ENCODE results near the gene DPEP2NB.
"Not testable (repeated sequence)": the region's sequence is repeated elsewhere in the genome, so short reads cannot be mapped to it uniquely, and the experiment has no call there.

DPEP2NB gene

GRCh38 chr16:68035227-68035626 is 19.5 kb upstream of the DPEP2NB start:
- TF ChIP-seq CTCF (conservative IDR thresholded peaks at IDR 0.05; ENCODE audit: control insufficient read depth, insufficient read depth, low read depth, low read length): no peak
- H3K4me3 ChIP-seq (ENCODE audit: control insufficient read depth, low read depth, low read length): no peak overlapping the region
- DNase-seq (ENCODE audit: low read depth): no peak

- no peak for TF ChIP-seq CTCF (conservative IDR thresholded peaks at IDR 0.05; ENCODE audit: control insufficient read depth, insufficient read depth, low read depth, low read length)
- no peak overlapping the region for H3K4me3 ChIP-seq (ENCODE audit: control insufficient read depth, low read depth, low read length)
- no peak for DNase-seq (ENCODE audit: low read depth)
Observed at GRCh38 chr16:68033101-68033500, 17.4 kb upstream of the DPEP2NB start.

GRCh38 chr16:68031951-68032350 is 16.2 kb upstream of the DPEP2NB start:
- no peak for TF ChIP-seq CTCF (conservative IDR thresholded peaks at IDR 0.05; ENCODE audit: control insufficient read depth, insufficient read depth, low read depth, low read length)
- peak; percentile 21 for DNase-seq (ENCODE audit: low read depth)
- H3K4me3 ChIP-seq (ENCODE audit: control insufficient read depth, low read depth, low read length): no peak overlapping the region

DNA sequence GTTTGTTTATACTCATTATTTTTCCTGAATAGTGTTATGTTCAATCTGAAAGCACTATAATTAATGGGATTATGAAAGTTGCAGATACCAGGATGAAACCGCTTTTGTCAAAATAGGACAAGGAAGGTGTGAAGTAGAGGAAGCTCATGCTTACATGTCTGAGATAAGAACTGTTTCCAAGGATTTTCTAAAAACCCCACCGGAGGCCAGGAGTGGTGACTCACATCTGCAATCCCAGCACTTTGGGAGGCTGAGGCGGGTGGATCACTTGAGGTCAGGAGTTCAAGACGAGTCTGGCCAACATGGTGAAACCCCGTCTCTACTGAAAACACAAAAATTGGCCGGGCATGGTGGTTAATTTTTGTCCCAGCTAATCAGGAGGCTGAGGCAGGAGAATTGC is 14.4 kb upstream of the DPEP2NB start:
- DNase-seq (ENCODE audit: low read depth): peak; percentile 62
- not testable (repeated sequence) for H3K4me3 ChIP-seq (ENCODE audit: control insufficient read depth, low read depth, low read length)

DNA sequence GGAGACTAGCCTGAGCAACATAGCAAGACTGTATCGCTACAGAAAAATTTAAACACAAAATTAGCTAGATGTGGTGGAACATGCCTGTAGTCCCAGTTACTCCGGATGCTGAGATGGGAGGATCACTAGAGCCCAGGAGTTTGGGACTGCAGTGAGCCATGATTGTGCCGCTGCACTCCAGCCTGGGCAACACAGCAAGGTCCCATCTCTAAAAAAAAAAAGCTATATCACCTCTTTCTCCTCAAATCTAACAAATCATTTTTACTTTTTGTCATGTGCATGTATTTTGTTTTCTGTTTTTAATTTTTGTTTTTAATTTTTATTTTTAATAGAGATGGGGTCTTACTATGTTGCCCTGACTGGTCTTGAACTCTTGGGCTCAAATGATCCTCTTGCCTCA is 13.3 kb upstream of the DPEP2NB start:
- no peak for TF ChIP-seq CTCF (conservative IDR thresholded peaks at IDR 0.05; ENCODE audit: control insufficient read depth, insufficient read depth, low read depth, low read length)
- no peak overlapping the region for H3K4me3 ChIP-seq (ENCODE audit: control insufficient read depth, low read depth, low read length)
- no peak for DNase-seq (ENCODE audit: low read depth)

DNA sequence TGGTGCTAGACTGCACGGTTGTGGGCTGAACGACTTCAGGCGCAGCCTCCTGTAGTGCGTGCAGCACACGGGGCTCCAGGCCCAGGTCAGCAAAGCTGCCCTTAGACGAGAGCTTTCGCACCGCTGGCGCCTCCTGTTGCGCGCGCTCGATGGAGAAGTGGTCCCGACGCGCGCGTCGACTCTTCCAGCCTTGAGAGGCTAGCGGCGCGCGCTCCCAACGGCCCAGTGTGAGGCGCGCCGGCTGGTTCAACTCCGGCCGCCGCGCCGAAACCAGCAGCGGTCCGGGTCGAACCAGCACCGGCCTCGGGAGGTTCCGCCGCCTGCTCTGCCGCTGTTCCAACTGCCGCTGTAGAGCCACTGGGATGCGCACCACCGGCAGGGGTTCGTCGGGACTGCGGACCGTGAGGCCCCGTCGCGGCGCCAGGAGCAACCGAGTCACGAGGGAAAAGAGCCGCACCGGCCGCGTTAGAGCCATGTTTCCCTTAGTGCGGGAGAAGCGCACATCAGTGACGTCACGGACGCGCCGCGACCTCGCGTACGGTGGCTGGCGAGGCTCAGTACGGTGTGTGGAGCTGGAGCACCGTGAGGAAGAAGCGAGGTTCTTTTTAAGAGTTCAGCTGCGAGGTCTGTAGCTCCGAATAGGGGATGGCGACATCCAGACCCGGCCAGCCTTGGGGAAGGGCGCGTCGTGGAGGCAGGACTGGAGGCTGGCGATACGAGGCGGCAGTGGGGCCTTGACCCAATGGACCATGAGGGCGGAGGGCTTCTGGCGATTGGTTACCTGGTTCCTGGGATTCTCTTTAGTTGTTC is 7.2 kb upstream of the DPEP2NB start, which contains the start of the genes DDX28 and DUS2:
TSS of gene DDX28 (minus strand) at position 505 of the 810 bp plus-strand sequence. CDS start at position 475, 30 bp downstream.
TSS of gene DUS2 (plus strand) at position 557 of the 810 bp plus-strand sequence. CDS start 14,740 bp downstream, outside the sequence.
- peak; percentile 90 for DNase-seq (ENCODE audit: low read depth)

More for the DNA sequence above, 7.2 kb upstream of the DPEP2NB start, which contains the start of the genes DDX28 and DUS2:
- H3K4me3 ChIP-seq (ENCODE audit: control insufficient read depth, low read depth, low read length): peak within 1 kb of the TSS; percentile 96
- TF ChIP-seq CTCF (conservative IDR thresholded peaks at IDR 0.05; ENCODE audit: control insufficient read depth, insufficient read depth, low read depth, low read length): no peak

Measured in fibroblast of mammary gland (primary cell).